HL-60 (cell line): Measurements from ENCODE around the gene FBXO47.

Source experiments
- CTCF ChIP-seq: IDR thresholded peaks from one replicate; pipeline ENCODE4 v1.5.1; 2011; ENCODE audit warnings: low read length, control low read depth, inconsistent platforms; ENCODE audit not compliant: insufficient read depth
- GABPA ChIP-seq: IDR thresholded peaks from 2 replicates; pipeline ENCODE4 v1.6.1; 2012; ENCODE audit warnings: low read depth
- POLR2AphosphoS5 ChIP-seq: IDR thresholded peaks from 2 replicates; pipeline ENCODE4 v1.6.1; 2012; ENCODE audit warnings: low read depth
- REST ChIP-seq: IDR thresholded peaks from 2 replicates; pipeline ENCODE4 v1.6.1; 2012; ENCODE audit warnings: low read depth; ENCODE audit not compliant: insufficient replicate concordance
- SPI1 ChIP-seq: IDR thresholded peaks from 2 replicates; pipeline ENCODE4 v1.6.1; 2012; ENCODE audit warnings: low read depth, mild to moderate bottlenecking, borderline replicate concordance

GRCh38 chr17:38920374-38921291 is 46.6 kb downstream of the FBXO47 start:
- no peak for TF ChIP-seq CTCF
- no peak for TF ChIP-seq REST
- no peak for TF ChIP-seq GABPA
- no peak for TF ChIP-seq POLR2AphosphoS5
- no peak for TF ChIP-seq SPI1
